Epithelial cell of esophagus (primary cell): ENCODE data around the gene SYPL1.

Experiments used
- DNase-seq: peaks from one replicate; pipeline ENCODE4 v3.0.0; 2010; ENCODE audit warnings: low read depth
- H3K4me3 ChIP-seq: 2 replicates; pipeline ENCODE4 v1.5.1; 2011; ENCODE audit warnings: mild to moderate bottlenecking, low read length, control low read depth
- TF ChIP-seq, protein P1 (sequence below): IDR thresholded peaks from 2 replicates; pipeline ENCODE4 v1.5.1; 2011; ENCODE audit warnings: low read depth, mild to moderate bottlenecking, low read length, control low read depth, inconsistent platforms; ENCODE audit not compliant: insufficient read depth; ENCODE audit errors: missing control alignments

SYPL1 gene

DNA sequence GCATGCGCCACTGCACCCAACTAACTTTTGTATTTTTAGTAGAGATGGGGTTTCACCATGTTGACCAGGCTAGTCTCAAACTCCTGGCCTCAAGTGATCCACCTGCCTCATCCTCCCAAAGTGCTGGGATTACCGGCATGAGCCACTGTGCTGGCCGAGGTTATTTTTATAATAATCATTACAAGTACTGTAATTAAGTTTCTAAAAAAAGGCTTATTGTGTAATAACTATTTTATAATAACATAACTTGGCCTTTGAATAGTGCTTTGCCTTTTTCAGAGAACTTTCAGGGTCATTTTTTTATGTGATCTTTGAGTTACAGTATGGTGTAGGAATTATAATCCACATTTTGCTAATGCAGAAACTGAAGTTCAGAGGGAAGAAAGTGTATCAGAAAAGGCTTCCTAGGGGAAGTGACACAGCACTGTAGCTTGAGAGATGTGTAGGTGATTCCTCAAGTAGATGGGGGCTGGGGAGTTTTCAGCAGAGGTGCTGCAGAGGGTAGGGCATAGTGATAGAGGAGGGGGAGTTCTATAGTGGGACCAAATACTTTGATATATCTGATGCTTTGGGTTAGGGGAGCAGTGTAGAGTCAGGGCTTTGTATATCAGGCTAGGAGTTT is 9.2 kb upstream of the SYPL1 start:
- TF ChIP-seq, protein P1, sequence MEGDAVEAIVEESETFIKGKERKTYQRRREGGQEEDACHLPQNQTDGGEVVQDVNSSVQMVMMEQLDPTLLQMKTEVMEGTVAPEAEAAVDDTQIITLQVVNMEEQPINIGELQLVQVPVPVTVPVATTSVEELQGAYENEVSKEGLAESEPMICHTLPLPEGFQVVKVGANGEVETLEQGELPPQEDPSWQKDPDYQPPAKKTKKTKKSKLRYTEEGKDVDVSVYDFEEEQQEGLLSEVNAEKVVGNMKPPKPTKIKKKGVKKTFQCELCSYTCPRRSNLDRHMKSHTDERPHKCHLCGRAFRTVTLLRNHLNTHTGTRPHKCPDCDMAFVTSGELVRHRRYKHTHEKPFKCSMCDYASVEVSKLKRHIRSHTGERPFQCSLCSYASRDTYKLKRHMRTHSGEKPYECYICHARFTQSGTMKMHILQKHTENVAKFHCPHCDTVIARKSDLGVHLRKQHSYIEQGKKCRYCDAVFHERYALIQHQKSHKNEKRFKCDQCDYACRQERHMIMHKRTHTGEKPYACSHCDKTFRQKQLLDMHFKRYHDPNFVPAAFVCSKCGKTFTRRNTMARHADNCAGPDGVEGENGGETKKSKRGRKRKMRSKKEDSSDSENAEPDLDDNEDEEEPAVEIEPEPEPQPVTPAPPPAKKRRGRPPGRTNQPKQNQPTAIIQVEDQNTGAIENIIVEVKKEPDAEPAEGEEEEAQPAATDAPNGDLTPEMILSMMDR = no peak
- DNase-seq = no peak
- no peak overlapping the region for H3K4me3 ChIP-seq

GRCh38 chr7:106120500-106120899 is 8.4 kb upstream of the SYPL1 start:
- TF ChIP-seq, protein P1 = no peak
- no peak for DNase-seq
- no peak overlapping the region for H3K4me3 ChIP-seq

GRCh38 chr7:106119719-106120118 is 7.6 kb upstream of the SYPL1 start:
- DNase-seq = no peak
- H3K4me3 ChIP-seq = no peak overlapping the region
- TF ChIP-seq, protein P1 = no peak

DNA sequence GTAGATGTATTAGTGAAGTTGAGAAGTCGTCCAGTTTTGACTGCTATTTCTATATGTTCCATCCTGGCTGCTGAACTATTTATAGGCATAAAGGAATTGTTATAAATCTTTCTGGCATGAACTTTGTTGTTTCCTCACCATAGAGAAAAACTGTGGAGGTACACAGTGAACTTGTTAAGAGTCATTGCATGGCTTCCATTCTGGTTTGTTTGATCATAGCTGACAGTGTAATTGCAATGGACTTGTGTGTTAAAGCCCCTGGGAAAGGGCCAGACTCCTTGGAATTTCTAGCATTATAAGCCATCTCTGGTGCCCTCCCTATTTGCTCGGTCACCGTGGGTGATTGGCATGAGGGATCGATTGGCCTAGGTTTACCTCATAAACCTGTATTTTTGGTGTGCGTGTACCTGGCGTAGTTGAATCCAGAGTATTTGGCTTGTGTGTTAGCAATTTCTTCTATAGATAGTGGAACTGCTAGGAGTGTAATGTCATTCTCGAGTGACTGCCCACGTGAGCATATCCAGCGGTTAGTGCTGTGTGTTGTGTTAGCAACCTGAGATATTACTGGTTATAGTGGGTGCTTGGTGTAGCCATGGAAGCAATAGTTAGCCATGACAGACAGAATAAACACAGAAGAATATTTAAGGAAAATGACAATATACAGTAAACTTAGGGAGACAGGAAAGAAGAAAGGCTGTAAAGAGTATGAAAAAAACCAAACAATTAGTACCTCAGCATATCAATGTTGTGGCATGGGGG is 5.9 kb upstream of the SYPL1 start:
- no peak for DNase-seq
- H3K4me3 ChIP-seq = no peak overlapping the region
- TF ChIP-seq, protein P1 = no peak

DNA sequence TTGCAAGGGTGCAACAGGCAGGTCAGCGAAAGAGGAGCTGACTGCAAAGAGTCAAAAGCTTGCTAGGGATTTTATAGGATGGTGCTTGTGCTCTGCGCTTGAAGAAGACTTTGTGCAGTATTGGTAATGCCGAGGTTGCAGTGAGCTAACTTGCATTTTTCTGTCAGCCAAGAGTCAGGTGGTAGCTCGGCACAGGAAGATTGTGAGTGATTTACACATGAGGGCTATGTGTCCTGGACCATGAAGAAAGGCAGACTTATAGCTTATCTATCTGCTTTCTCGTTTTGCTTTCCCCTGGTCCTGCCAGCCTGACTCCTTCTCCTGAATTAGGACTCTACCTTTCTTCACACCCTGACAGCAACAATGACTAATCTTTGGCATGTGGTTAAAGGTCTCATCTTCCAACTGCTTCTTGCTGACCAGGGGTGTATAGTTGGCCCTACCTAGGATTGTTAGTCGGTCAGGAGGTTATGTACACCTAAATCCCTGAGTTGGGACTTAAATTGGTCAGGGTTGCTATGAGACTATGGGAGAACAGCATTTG is 4.1 kb upstream of the SYPL1 start:
- DNase-seq = no peak
- no peak overlapping the region for H3K4me3 ChIP-seq
- TF ChIP-seq, protein P1 = no peak

- TF ChIP-seq, protein P1 = no peak
- H3K4me3 ChIP-seq = no peak overlapping the region
- no peak for DNase-seq
Observed at GRCh38 chr7:106114716-106115383, 2.7 kb upstream of the SYPL1 start.
